DLD1 (cell line): ENCODE data around the gene PLAAT2.
"Not testable (repeated sequence)": the region's sequence is repeated elsewhere in the genome, so short reads cannot be mapped to it uniquely, and the experiment has no call there.

Experiments
- in situ Hi-C: cut with HindIII; loops from 2 replicates; pipeline ENCODE4 v1.10.0; 2017; ENCODE audit warnings: low sequenced_read_pairs

Gene PLAAT2

DNA sequence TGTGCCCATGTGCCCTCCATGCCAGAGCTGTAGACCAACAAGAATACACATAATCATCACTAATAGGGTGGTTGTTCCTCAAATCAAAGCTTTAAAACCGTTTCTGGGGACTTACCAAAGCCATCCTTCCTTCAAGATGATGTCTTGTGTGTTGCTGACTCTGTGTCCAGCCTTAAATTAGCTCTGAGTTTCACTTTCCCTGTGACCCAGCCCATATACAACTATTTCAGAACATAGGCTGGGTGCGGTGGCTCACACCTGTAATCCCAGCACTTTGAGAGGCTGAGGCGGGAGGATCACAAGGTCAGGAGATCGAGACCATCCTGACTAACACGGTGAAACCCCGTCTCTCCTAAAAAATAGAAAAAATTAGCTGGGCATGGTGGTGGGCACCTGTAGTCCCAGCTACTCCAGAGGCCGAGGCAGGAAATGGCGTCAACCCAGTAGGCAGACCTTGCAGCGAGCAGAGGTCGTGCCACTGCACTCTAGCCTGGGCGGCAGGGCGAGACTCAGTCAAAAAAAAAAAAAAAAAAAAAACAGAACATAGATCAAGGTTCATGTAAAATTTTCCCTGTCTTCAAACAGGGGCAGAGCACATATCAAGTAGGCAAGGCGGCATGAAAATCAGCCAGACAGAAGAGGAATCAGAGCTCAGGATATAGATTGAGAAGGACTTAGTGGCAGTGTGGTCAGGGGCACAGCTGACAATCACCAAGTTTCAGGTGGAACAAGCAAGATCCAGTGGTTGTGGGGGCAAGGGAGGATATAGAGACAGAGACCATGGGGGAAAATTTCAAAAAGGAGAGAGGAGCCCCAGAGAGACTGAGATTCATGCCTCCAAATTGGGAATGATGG, at the start of gene PLAAT2:
Gene PLAAT2 (minus strand): TSS at position 179 of the 855 bp plus-strand sequence. CDS start 55 bp downstream, at position 124.
- in situ Hi-C loops = no loop called here

- in situ Hi-C loops = no loop called here
Measured at GRCh38 chr11:63612181-63612580, 49.0 kb upstream of the PLAAT2 start.

GRCh38 chr11:63611395-63611747, 48.2 kb upstream of the PLAAT2 start:
- in situ Hi-C loops = no loop called here

- in situ Hi-C loops = no loop called here
Measured at GRCh38 chr11:63610604-63611394, 47.6 kb upstream of the PLAAT2 start.

GRCh38 chr11:63609971-63610580, 46.9 kb upstream of the PLAAT2 start:
- in situ Hi-C loops = no loop called here

DNA sequence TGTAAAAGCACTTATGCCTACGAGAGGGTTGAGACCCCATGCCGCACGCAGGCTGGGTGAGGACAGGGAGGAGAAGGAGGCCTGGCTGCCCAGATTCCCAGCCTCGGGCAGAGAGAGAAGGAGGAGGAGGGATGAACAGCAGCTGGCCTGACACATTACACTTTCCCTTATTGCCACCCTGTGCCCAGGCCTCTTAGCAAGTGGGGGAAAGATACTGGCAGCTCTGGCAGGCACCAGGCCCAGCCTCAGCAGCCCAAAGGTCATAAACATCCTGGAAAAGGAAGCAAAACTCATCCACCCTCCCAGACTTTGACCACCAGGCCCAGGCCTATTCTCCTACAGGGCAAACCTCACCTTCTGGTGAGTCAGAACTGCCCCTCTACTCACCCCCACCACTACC, 46.4 kb upstream of the PLAAT2 start:
- in situ Hi-C loops = no loop called here

GRCh38 chr11:63608353-63609345, 45.5 kb upstream of the PLAAT2 start:
- in situ Hi-C loops = no loop called here

GRCh38 chr11:63603180-63603518, 40.0 kb upstream of the PLAAT2 start:
- in situ Hi-C loops = no loop called here

DNA sequence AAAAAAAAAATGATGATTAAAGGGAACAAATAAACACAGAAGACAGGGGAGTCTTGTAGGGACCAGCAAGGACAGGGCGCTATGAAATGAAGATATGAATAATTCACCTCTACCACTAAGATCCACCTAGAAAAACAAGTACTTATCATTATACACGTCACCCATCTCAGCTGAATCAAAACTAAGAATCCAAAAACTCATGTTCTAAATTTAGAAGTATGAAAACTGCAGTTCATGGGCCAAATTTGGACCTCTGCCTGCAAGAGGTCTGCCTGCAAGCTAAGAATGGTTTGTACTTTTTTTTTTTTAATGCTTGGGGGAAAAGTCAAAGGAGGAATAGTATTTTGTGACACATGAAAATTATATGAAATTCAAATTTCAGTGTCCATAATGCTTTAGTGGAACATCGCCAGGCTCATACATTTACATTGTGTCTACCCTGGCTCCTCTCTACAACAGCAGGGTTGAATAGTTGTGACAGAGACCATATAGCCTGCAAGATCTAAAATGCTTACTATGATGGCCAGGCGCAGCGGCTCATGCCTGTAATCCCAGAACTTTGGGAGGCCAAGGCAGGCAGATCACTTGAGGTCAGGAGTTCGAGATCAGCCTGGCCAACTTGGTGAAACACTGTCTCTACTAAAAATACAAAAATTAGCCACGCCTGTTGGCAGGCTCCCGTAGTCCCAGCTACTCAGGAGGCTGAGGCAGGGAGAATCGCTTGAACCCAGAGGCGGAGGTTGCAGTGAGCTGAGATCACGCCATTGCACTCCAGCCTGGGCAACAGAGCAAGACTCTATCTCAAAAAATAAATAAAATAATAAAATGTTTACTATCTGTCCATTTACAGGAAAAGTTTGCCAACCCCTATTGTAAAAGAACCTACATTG, 39.4 kb upstream of the PLAAT2 start:
- in situ Hi-C loops = not testable (repeated sequence)

GRCh38 chr11:63599211-63600122, 36.3 kb upstream of the PLAAT2 start:
- in situ Hi-C loops = no loop called here

- in situ Hi-C loops = no loop called here
Measured at GRCh38 chr11:63598556-63598955, 35.4 kb upstream of the PLAAT2 start.

GRCh38 chr11:63595296-63595695, 32.1 kb upstream of the PLAAT2 start:
- in situ Hi-C loops = no loop called here

- in situ Hi-C loops = no loop called here
Measured at GRCh38 chr11:63592975-63593395, 29.8 kb upstream of the PLAAT2 start.

DNA sequence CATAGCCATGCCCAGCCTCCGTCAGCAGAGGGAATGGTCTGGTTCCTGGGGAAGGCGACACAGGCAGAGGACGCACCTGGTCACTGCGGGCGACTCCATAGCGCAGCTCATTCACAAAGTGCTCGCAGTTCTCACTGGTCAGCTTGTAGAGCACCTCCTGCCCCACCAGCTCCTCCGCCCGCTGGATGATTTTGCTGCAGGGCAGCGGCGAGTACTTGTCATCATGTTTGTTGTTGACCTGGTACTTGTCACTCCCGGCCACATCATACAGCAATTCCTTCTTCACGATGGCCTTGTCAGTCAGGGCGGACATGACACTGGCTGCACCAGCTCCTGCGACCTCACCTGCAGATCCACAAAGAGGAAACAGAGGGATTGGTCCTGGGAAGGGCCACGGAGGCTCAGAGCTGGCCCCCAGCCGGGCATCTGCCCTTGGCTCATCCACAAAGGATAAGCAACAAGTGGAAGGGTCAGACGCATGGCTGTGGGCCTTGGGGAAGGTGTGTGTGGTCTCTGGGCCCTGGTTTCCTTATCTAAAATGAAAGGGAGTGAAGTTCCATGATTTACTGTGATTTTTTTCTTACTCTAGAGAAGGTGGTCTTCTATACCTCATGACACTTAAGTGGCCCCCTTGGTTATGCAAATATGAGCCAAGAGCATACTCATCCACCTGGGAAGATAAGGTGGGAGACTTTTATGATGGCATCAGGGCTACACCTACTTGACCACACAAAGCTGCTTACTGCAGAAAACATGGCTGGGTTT, 27.0 kb upstream of the PLAAT2 start:
- in situ Hi-C loops = no loop called here

GRCh38 chr11:63589000-63589399, 25.8 kb upstream of the PLAAT2 start:
- in situ Hi-C loops = no loop called here

DNA sequence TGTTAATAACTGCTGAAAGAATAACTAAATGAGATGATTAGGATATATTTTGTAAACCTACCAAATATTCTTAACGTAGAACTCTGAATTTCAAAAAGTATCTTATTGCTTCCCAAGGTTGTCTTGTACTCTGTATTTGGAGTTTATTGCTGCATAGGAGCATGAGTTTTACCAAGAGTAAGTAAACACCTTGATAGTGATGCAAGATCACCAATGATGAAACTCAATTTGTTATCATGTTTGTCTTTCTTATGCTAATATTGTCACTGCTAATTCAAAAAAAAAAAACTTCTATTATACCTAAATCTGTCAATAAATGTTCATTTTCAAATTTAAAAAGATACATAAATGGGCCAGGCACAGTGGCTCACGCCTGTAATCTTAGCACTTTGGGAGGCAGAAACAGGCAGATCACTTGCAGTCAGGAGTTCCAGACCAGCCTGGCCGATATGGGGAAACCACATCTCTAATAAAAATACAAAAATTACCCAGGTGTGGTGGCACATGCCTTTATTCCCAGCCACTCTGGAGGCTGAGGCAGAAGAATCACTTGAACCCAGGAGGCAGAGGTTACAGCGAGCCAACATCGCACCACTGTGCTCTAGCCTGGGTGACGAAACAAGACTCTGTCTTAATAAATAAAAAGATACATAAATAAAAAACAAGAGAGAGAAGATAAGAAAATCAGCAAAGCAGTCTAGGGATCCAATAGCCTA, 23.4 kb upstream of the PLAAT2 start:
- in situ Hi-C loops = no loop called here

DNA sequence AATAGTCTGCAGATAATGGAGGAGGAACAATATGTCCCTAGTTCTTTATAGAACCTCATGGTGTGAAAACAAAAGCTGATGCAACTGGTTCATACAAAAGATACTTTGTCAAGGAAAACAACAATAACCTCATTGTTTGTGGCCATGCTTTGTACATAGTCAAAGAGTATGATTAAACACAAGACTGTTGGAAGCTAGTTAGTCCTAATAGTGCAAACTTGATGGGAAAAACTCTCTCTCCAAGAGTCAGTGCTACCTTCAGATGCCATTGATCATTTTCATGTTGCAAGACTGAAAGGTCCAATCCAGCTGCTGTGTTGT, 20.1 kb upstream of the PLAAT2 start:
- in situ Hi-C loops = no loop called here
